Measurements from ENCODE around the gene PRELID2. TPM values are rescaled to one million over a fixed set of nuclear protein-coding genes. Genes with fewer than 3 reads are reported as not detected.

The PRELID2 gene
- total RNA-seq, 3 donors from 2014 or later = 60.0 to 151 (median 77.9) TPM

DNA sequence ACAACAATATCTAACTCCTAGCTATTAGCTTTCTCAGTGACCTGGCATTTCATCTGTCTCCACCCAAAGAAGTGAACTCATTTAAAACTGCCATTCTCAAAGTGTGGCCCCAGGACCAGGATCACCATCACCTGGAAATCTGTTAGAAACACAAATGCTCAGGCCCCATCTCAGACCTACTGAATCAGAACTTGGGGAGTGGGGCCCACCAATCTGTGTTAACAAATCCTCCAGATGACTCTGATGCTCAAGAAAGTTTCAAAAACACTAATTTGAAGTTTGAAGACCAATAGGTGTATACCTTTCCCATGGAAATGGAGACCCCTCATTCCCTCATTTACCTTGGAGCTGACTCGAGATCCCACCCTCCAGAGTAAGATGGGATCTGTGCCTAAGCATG lies 72.3 kb downstream of the PRELID2 start:
- DNase-seq (no peak), ATAC-seq (no peak)
- Histone ChIP-seq H3K4me1 (ENCODE audit: low read depth) (no peaks in the 10 kb centered on the region), H3K36me3 (ENCODE audit: low read depth) (no peaks in the 10 kb centered on the region), H3K4me3 (no peak overlapping the region), H3K9me3 (no peaks in the 10 kb centered on the region)
- intact Hi-C loops (cut with DNase I, micrococcal nuclease) = no loop called here
- TF ChIP-seq CTCF (IDR thresholded peaks at IDR 0.05) = no peak

GRCh38 chr5:145761254-145761653 lies 73.9 kb downstream of the PRELID2 start:
- DNase-seq (no peak), ATAC-seq (no peak)
- TF ChIP-seq CTCF (IDR thresholded peaks at IDR 0.05) = no peak
- Histone ChIP-seq H3K9me3 (no peaks in the 10 kb centered on the region), H3K36me3 (ENCODE audit: low read depth) (no peaks in the 10 kb centered on the region), H3K4me3 (no peak overlapping the region), H3K4me1 (ENCODE audit: low read depth) (no peaks in the 10 kb centered on the region)
- intact Hi-C loops (cut with DNase I, micrococcal nuclease) = no loop called here

- H3K4me3 ChIP-seq = no peak overlapping the region
- intact Hi-C loops (cut with DNase I, micrococcal nuclease) = no loop called here
- H3K4me1 ChIP-seq (ENCODE audit: low read depth) = no peaks in the 10 kb centered on the region
- H3K36me3 ChIP-seq (ENCODE audit: low read depth) = no peaks in the 10 kb centered on the region
- DNase-seq (no peak), ATAC-seq (no peak)
- H3K9me3 ChIP-seq = no peaks in the 10 kb centered on the region
- TF ChIP-seq CTCF (IDR thresholded peaks at IDR 0.05) = no peak
Measured at GRCh38 chr5:145760660-145761059, 74.5 kb downstream of the PRELID2 start.

DNA sequence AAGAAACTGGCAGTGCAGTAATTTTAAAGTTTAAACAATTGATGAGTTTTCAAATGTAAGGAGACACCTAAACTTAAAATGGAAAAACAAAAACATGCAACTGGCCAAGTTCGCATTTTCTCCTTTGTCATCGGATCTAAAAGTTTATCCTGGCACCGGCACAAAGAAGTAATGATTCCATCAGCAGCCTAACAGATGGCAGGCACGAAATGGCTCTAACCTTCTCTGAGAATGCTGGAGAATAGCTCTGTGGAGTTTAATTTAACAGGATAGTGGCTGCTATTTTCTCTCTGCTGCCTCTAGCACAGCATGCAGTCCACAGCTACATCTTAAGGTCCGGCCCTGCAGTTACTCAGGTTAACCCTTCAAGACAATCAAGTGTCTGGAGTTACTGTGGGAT lies 82.2 kb downstream of the PRELID2 start:
- H3K4me3 ChIP-seq = no peak overlapping the region
- H3K36me3 ChIP-seq (ENCODE audit: low read depth) = no peaks in the 10 kb centered on the region
- no peak for TF ChIP-seq CTCF (IDR thresholded peaks at IDR 0.05)
- H3K4me1 ChIP-seq (ENCODE audit: low read depth) = no peaks in the 10 kb centered on the region
- ATAC-seq (no peak), DNase-seq (no peak)
- H3K9me3 ChIP-seq = peaks cover 12% of the 10 kb centered on the region
- intact Hi-C loops (cut with DNase I, micrococcal nuclease) = no loop called here

DNA sequence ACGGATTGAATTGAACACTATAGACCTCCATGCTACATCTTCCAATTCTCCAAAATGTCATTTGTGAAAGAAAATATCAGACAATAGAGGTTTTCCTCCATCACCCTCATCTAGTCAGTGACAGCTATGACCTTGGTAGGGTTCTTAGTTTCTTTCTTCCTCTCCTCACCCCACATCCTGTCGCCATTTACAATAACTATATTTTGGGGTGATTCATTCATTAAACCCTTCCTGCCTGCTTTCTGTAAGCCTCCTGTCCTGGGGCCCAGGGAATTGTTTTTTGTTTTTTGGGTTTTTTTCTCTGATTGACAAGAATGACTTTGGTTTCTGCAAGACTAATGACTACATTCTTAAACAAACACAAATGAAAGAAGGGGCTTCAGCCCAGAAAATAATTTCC lies 82.6 kb downstream of the PRELID2 start:
- no peak for TF ChIP-seq CTCF (IDR thresholded peaks at IDR 0.05)
- ATAC-seq (no peak), DNase-seq (no peak)
- no peak overlapping the region for H3K4me3 ChIP-seq
- peaks cover 12% of the 10 kb centered on the region for H3K9me3 ChIP-seq
- no peaks in the 10 kb centered on the region for H3K36me3 ChIP-seq (ENCODE audit: low read depth)
- H3K4me1 ChIP-seq (ENCODE audit: low read depth) = no peaks in the 10 kb centered on the region
- intact Hi-C loops (cut with DNase I, micrococcal nuclease) = no loop called here

DNA sequence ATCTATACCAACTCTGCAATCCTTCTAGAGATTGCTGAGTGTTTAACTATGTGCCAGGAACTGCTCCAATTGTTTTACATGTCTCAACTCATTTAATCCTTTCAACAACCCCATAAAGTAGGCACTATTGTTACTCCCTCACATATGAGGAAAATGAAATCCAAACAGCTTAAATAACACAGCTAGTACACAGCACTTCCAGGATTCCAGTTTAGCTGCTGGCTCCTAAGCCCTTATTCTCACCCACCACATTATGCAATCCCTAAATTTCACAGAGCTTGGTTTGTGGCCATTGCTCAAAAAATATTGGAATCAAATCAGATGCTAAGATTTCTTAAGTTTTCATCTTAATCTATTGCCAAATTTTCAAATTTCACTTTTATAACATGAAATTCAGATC lies 84.9 kb downstream of the PRELID2 start:
- H3K9me3 ChIP-seq = peaks cover 12% of the 10 kb centered on the region
- no peaks in the 10 kb centered on the region for H3K36me3 ChIP-seq (ENCODE audit: low read depth)
- DNase-seq = no peak
- ATAC-seq = no peak
- TF ChIP-seq CTCF (IDR thresholded peaks at IDR 0.05) = no peak
- H3K4me3 ChIP-seq = no peak overlapping the region
- intact Hi-C loops (cut with DNase I, micrococcal nuclease) = no loop called here
- no peaks in the 10 kb centered on the region for H3K4me1 ChIP-seq (ENCODE audit: low read depth)

Data from mucosa of descending colon (tissue), 3 donors.